Gastroesophageal sphincter (tissue), 3 donors: ENCODE data around the gene MYT1.
"Not testable (repeated sequence)": the region's sequence is repeated elsewhere in the genome, so short reads cannot be mapped to it uniquely, and the experiment has no call there.

ENCODE experiments used
- CTCF ChIP-seq, 4 experiments: fragments of 200-600 bp in 2 of 4; fragments of 450-650 bp in 2 of 4; sonication (generic) in 1 of 4; IDR thresholded peaks; one replicate each; pipeline ENCODE4 v1.5.1; 2017 to 2019; ENCODE audit warnings: antibody characterized with exemption in 4 of 4, mild to moderate bottlenecking in 2 of 4, moderate library complexity in 2 of 4
- POLR2A ChIP-seq, 2 donors: fragments of 450-650 bp; IDR thresholded peaks; one replicate each; pipeline ENCODE4 v1.6.1; 2017; ENCODE audit warnings: antibody characterized with exemption in 2 of 2, mild to moderate bottlenecking in 2 of 2, moderate library complexity in 1 of 2

DNA sequence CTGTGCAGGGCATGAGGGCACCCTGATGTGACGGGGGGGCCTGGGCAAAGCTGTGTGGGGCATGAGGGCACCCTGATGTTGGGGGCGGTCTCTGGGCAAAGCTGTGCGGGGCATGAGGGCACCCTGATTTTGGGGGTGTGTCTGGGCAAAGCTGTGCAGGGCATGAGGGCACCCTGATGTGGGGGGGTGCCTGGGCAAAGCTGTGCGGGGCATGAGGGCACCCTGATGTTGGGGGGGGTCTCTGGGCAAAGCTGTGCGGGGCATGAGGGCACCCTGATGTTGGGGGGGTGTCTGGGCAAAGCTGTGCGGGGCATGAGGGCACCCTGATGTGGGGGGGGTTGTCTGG, 46.8 kb upstream of the MYT1 start:
- not testable (repeated sequence) for TF ChIP-seq POLR2A, CTCF (IDR thresholded peaks at IDR 0.05)
